K562 (cell line): ENCODE data around the gene ANKRD10. TPM values are rescaled to one million over a fixed set of nuclear protein-coding genes. Genes with fewer than 3 reads are reported as not detected.

Source experiments
- CBFB ChIP-seq: sonication (generic); formaldehyde crosslinking; IDR thresholded peaks from 2 replicates; pipeline ENCODE4 v1.4.0; 2020; ENCODE audit warnings: mild to moderate bottlenecking, missing genetic modification reagents
- CC2D1A ChIP-seq: fragments of 450-650 bp; IDR thresholded peaks from 2 replicates; pipeline ENCODE4 v1.6.1; 2017; ENCODE audit warnings: mild to moderate bottlenecking
- EP300 ChIP-seq: IDR thresholded peaks from 2 replicates; pipeline ENCODE4 v1.6.1; 2012; ENCODE audit warnings: low read length, improper control_type of control experiment
- MCM5 ChIP-seq: fragments of 450-650 bp; IDR thresholded peaks from 2 replicates; pipeline ENCODE4 v1.6.1; 2016; ENCODE audit warnings: low read depth
- MCM7 ChIP-seq, 2 experiments: fragments of 450-650 bp; IDR thresholded peaks; 2 replicates each; pipeline ENCODE4 v1.6.1; 2016 to 2018
- MIER1 ChIP-seq: fragments of 450-650 bp; IDR thresholded peaks from 2 replicates; pipeline ENCODE4 v1.6.1; 2016; ENCODE audit warnings: antibody characterized with exemption, mild to moderate bottlenecking, low read depth
- MTF1 ChIP-seq: fragments of 250-450 bp; sonication (Bioruptor Pico); IDR thresholded peaks from 2 replicates; pipeline ENCODE4 v1.9.0; 2021; ENCODE audit warnings: moderate library complexity, mild to moderate bottlenecking, inconsistent platforms, borderline replicate concordance
- NFIX ChIP-seq: fragments of 250-450 bp; sonication (Bioruptor Pico); IDR thresholded peaks from 2 replicates; pipeline ENCODE4 v1.4.0; 2020; ENCODE audit warnings: low read depth, mild to moderate bottlenecking, moderate library complexity
- NFXL1 ChIP-seq: fragments of 450-650 bp; formaldehyde crosslinking; IDR thresholded peaks from 2 replicates; pipeline ENCODE4 v1.4.0; 2021; ENCODE audit warnings: mild to moderate bottlenecking
- POLR2AphosphoS5 ChIP-seq: IDR thresholded peaks from 2 replicates; pipeline ENCODE4 v1.6.1; 2011; ENCODE audit warnings: mild to moderate bottlenecking, low read depth, low read length, moderate library complexity; ENCODE audit not compliant: control insufficient read depth, insufficient read depth
- SMARCA5 ChIP-seq: fragments of 450-650 bp; IDR thresholded peaks from 2 replicates; pipeline ENCODE4 v1.6.1; 2016
- TEAD2 ChIP-seq: fragments of 450-650 bp; IDR thresholded peaks from 2 replicates; pipeline ENCODE4 v1.6.1; 2016; ENCODE audit warnings: missing genetic modification characterization, control low read depth, missing compliant biosample characterization
- ZNF3 ChIP-seq: fragments of 250-450 bp; sonication (Bioruptor Pico); IDR thresholded peaks from 2 replicates; pipeline ENCODE4 v1.5.0; 2021; ENCODE audit warnings: mild to moderate bottlenecking, moderate library complexity
- ZNF324 ChIP-seq: fragments of 250-450 bp; sonication (Bioruptor Pico); IDR thresholded peaks from 2 replicates; pipeline ENCODE4 v1.4.0; 2020; ENCODE audit warnings: mild to moderate bottlenecking
- polyA plus RNA-seq, 8 experiments: library from polyadenylated mRNA; depleted of rRNA in 4 of 8; stranded (reverse) in 5 of 8; unstranded in 3 of 8; fragments of >200 nt; fragmentation: Nextera tagmentation in 2 of 8; fragmentation: Illumina TruSeq in 1 of 8; extraction: Ambion mirVana in 2 of 8; extraction: Trizol in 1 of 8; gene quantifications; 2 replicates each; pipeline versions ENCODE4 v1.2.1 to v1.2.3, GENCODE V29; 2011 to 2014; ENCODE audit warnings: inconsistent platforms in 1 of 8, missing spikeins in 1 of 8
- total RNA-seq, 7 experiments: library from RNA; depleted of rRNA in 6 of 7; stranded (reverse); fragments of >200 nt in 6 of 7; fragmentation: Illumina TruSeq in 2 of 7; extraction: Trizol in 2 of 7; gene quantifications; 2 replicates each; pipeline versions ENCODE4 v1.2.1 to v1.2.3, GENCODE V29; 2011 to 2021; ENCODE audit warnings: low replicate concordance in 1 of 7
- TF ChIP-seq, protein P1 (sequence below): sonication (generic); formaldehyde crosslinking; IDR thresholded peaks from 2 replicates; pipeline ENCODE4 v1.8.0; 2022; ENCODE audit warnings: missing genetic modification reagents, mild to moderate bottlenecking, moderate library complexity, borderline replicate concordance
- TF ChIP-seq, protein P2 (sequence below): IDR thresholded peaks from 2 replicates; pipeline ENCODE4 v1.6.1; 2014; ENCODE audit warnings: antibody characterized with exemption
- TF ChIP-seq, protein P3 (sequence below): fragments of 450-650 bp; formaldehyde crosslinking; IDR thresholded peaks from 2 replicates; pipeline ENCODE4 v1.4.0; 2020; ENCODE audit warnings: mild to moderate bottlenecking, mixed read lengths
- TF ChIP-seq, protein P4 (sequence below): sonication (generic); formaldehyde crosslinking; IDR thresholded peaks from 2 replicates; pipeline ENCODE4 v1.8.0; 2022; ENCODE audit warnings: mild to moderate bottlenecking, missing genetic modification reagents
- TF ChIP-seq, protein P5 (sequence below), 2 experiments: fragments of 250-450 bp in 1 of 2; fragments of 450-650 bp in 1 of 2; sonication (Bioruptor Pico) in 1 of 2; IDR thresholded peaks; 2 replicates each; pipeline versions ENCODE4 v1.6.1 to v1.8.0; 2016 to 2021; ENCODE audit warnings: mild to moderate bottlenecking in 2 of 2, moderate library complexity in 2 of 2, missing compliant biosample characterization in 1 of 2, missing genetic modification characterization in 1 of 2
- TF ChIP-seq, protein P6 (sequence below): sonication (generic); formaldehyde crosslinking; IDR thresholded peaks from 2 replicates; pipeline ENCODE4 v1.9.0; 2022; ENCODE audit warnings: mild to moderate bottlenecking, missing genetic modification reagents
- TF ChIP-seq, protein P7 (sequence below), 2 experiments: fragments of 450-650 bp; IDR thresholded peaks; 2 replicates each; pipeline ENCODE4 v1.6.1; 2016

Gene ANKRD10
- total and polyA plus RNA-seq, 9 of the 15 experiments (the other 6 are each of a cell fraction or from before 2014, with no cell fraction given), result 21.7 to 183 (median 45.0) TPM

DNA sequence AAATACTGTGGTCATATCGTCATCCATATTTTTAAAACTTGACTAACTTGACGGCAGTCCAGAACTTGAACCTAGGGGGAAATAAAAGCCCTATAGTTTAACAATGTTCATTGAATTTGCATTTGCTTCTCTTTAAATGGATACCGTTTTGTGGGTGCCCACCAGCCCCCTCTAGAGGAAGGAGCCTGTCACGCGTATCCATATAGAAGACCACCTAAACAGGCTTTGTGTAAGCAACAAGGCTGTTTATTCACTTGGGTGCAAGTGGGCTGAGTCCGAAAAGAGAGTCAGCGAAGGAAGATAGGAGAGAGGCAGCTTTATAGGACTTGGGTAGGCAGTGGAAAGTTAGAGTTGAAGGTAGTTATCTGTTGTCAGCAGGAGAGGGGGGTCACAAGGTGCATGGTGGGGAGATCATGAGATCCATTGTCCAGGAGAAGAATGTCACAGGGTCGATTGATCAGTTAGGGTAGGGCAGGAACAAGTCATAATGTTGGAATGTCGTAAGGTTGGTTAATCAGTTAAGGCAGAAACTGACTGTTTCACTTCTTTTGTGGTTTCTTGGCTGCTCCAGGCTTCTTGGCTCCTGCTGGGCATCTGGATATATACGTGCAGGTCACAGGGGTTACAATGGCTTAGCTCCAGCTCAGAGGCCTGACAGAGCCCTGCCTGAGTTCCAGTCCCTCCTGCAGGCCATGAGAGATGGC lies 42.5 kb upstream of the ANKRD10 start (continued):
- no peak for TF ChIP-seq SMARCA5
- no peak for TF ChIP-seq ZNF324 (CRISPR knock-in tag)
- TF ChIP-seq, protein P1, sequence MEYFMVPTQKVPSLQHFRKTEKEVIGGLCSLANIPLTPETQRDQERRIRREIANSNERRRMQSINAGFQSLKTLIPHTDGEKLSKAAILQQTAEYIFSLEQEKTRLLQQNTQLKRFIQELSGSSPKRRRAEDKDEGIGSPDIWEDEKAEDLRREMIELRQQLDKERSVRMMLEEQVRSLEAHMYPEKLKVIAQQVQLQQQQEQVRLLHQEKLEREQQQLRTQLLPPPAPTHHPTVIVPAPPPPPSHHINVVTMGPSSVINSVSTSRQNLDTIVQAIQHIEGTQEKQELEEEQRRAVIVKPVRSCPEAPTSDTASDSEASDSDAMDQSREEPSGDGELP (CRISPR knock-in tag), result peak; percentile 42
- TF ChIP-seq TEAD2 (tag), result no peak
- TF ChIP-seq MCM7 (IDR thresholded peaks at IDR 0.05), result no peak
- TF ChIP-seq, protein P2, sequence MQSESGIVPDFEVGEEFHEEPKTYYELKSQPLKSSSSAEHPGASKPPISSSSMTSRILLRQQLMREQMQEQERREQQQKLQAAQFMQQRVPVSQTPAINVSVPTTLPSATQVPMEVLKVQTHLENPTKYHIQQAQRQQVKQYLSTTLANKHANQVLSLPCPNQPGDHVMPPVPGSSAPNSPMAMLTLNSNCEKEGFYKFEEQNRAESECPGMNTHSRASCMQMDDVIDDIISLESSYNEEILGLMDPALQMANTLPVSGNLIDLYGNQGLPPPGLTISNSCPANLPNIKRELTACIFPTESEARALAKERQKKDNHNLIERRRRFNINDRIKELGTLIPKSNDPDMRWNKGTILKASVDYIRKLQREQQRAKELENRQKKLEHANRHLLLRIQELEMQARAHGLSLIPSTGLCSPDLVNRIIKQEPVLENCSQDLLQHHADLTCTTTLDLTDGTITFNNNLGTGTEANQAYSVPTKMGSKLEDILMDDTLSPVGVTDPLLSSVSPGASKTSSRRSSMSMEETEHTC, result 0 out of 2 replicates have a peak, but pooled peaks have one; percentile 18
- TF ChIP-seq, protein P3, sequence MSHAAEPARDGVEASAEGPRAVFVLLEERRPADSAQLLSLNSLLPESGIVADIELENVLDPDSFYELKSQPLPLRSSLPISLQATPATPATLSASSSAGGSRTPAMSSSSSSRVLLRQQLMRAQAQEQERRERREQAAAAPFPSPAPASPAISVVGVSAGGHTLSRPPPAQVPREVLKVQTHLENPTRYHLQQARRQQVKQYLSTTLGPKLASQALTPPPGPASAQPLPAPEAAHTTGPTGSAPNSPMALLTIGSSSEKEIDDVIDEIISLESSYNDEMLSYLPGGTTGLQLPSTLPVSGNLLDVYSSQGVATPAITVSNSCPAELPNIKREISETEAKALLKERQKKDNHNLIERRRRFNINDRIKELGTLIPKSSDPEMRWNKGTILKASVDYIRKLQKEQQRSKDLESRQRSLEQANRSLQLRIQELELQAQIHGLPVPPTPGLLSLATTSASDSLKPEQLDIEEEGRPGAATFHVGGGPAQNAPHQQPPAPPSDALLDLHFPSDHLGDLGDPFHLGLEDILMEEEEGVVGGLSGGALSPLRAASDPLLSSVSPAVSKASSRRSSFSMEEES, result no peak
- TF ChIP-seq MTF1 (CRISPR knock-in tag), result no peak
- TF ChIP-seq, protein P4, sequence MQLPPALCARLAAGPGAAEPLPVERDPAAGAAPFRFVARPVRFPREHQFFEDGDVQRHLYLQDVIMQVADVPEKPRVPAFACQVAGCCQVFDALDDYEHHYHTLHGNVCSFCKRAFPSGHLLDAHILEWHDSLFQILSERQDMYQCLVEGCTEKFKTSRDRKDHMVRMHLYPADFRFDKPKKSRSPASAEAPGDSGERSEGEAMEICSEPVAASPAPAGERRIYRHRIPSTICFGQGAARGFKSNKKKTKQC (CRISPR knock-in tag), result no peak
- TF ChIP-seq, protein P5, sequence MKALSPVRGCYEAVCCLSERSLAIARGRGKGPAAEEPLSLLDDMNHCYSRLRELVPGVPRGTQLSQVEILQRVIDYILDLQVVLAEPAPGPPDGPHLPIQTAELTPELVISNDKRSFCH (CRISPR knock-in tag; IDR thresholded peaks at IDR 0.05), result no peak
- TF ChIP-seq, protein P5 (tag; IDR thresholded peaks at IDR 0.05), result no peak
- TF ChIP-seq, protein P6, sequence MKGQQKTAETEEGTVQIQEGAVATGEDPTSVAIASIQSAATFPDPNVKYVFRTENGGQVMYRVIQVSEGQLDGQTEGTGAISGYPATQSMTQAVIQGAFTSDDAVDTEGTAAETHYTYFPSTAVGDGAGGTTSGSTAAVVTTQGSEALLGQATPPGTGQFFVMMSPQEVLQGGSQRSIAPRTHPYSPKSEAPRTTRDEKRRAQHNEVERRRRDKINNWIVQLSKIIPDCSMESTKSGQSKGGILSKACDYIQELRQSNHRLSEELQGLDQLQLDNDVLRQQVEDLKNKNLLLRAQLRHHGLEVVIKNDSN (CRISPR knock-in tag), result no peak
- no peak for TF ChIP-seq MIER1
- no peak for TF ChIP-seq ZNF3 (CRISPR knock-in tag)
- TF ChIP-seq POLR2AphosphoS5, result no peak
- no peak for TF ChIP-seq MCM5
- TF ChIP-seq NFXL1, result no peak
- peak; percentile 12; the same call in 1 of the 2 replicates for TF ChIP-seq EP300
- TF ChIP-seq CBFB (CRISPR knock-in tag), result no peak
- no peak for TF ChIP-seq NFIX (CRISPR knock-in tag)
- peak; percentile 20; the same call in 1 of the 2 replicates for TF ChIP-seq CC2D1A
- TF ChIP-seq, protein P7, sequence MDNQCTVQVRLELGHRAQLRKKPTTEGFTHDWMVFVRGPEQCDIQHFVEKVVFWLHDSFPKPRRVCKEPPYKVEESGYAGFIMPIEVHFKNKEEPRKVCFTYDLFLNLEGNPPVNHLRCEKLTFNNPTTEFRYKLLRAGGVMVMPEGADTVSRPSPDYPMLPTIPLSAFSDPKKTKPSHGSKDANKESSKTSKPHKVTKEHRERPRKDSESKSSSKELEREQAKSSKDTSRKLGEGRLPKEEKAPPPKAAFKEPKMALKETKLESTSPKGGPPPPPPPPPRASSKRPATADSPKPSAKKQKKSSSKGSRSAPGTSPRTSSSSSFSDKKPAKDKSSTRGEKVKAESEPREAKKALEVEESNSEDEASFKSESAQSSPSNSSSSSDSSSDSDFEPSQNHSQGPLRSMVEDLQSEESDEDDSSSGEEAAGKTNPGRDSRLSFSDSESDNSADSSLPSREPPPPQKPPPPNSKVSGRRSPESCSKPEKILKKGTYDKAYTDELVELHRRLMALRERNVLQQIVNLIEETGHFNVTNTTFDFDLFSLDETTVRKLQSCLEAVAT (IDR thresholded peaks at IDR 0.05), result 0 out of 4 replicates have a peak, but pooled peaks of 1 of the 2 experiments have one; percentile 39
